Heart right ventricle (tissue), 16 donors: ENCODE data around the gene EWSR1. TPM values are rescaled to one million over a fixed set of nuclear protein-coding genes. Genes with fewer than 3 reads are reported as not detected.

Experiments used
- ATAC-seq, 8 donors: fragments of 200-7000 bp; cut with Tn5 transposase; one replicate each; pipeline ENCODE4 v1.9.1; 2020; ENCODE audit warnings: mild to moderate bottlenecking in 8 of 8, moderate library complexity in 8 of 8, moderate number of reproducible peaks in 1 of 8
- DNase-seq, 2 donors: peaks; one replicate each; pipeline ENCODE4 v3.0.0-alpha.2; 2020
- H3K27ac ChIP-seq, 10 donors: fragments of 200-600 bp; sonication (generic) in 2 of 10; one replicate each; pipeline versions ENCODE4 v1.5.0 to v1.8.0; 2020 to 2022; ENCODE audit warnings: mild to moderate bottlenecking in 3 of 10
- H3K27me3 ChIP-seq, 7 donors: fragments of 200-600 bp; one replicate each; pipeline ENCODE4 v1.8.0; 2021 to 2022; ENCODE audit warnings: mild to moderate bottlenecking in 2 of 7
- H3K36me3 ChIP-seq, 9 donors: fragments of 200-600 bp; sonication (generic) in 1 of 9; one replicate each; pipeline versions ENCODE4 v1.5.0 to v1.8.0; 2020 to 2022; ENCODE audit warnings: mild to moderate bottlenecking in 2 of 9
- H3K4me1 ChIP-seq, 9 donors: fragments of 200-600 bp; sonication (generic) in 1 of 9; one replicate each; pipeline versions ENCODE4 v1.5.0 to v1.8.0; 2020 to 2022; ENCODE audit warnings: mild to moderate bottlenecking in 4 of 9
- H3K4me3 ChIP-seq, 10 donors: fragments of 200-600 bp; sonication (generic) in 2 of 10; one replicate each; pipeline versions ENCODE4 v1.5.0 to v1.8.0; 2020 to 2022; ENCODE audit warnings: mild to moderate bottlenecking in 7 of 10, moderate library complexity in 2 of 10
- H3K9me3 ChIP-seq, 11 donors: fragments of 200-600 bp in 10 of 11; sonication (generic) in 2 of 11; one replicate each; pipeline versions ENCODE4 v1.5.0 to v1.8.0; 2013 to 2022; ENCODE audit warnings: mild to moderate bottlenecking in 2 of 11, control low read depth in 1 of 11, moderate library complexity in 1 of 11
- CTCF ChIP-seq, 9 donors: fragments of 200-600 bp; sonication (generic) in 2 of 9; IDR thresholded peaks; one replicate each; pipeline versions ENCODE4 v1.5.0 to v1.8.0; 2021 to 2022; ENCODE audit warnings: antibody characterized with exemption in 9 of 9, mild to moderate bottlenecking in 5 of 9, moderate library complexity in 1 of 9
- WGBS, 2 donors: extraction: QIAGEN DNeasy Blood & Tissue Kit; methylation state at CpG; one replicate each; pipeline ENCODE4 v1.1.7; 2013; ENCODE audit warnings: inconsistent platforms in 1 of 2; 5-methylcytosine and 5-hydroxymethylcytosine counted together
- intact Hi-C, 10 donors: fragments of 100-400 bp; cut with DNase I; formaldehyde crosslinking; loops; one replicate each; pipeline versions ENCODE4 v1.11.1 to v1.14.2; 2022
- polyA plus RNA-seq, 2 donors: library from polyadenylated mRNA; stranded (reverse); fragments of 200-250 nt; gene quantifications; one replicate each; pipeline ENCODE4 v1.2.3, GENCODE V29; 2013
- total RNA-seq, 10 donors: library from RNA; stranded (reverse); fragmentation: NEBNext Ultra II Directional in 3 of 10; extraction: Animal tissue kit (Norgen Biotek cat#: 25700) in 3 of 10; gene quantifications; one replicate each; pipeline versions ENCODE4 v1.2.1 to v1.2.4, GENCODE V29; 2021 to 2023
- donor health status: Arrhythmogenic right ventricular cardiomyopathy.
- donor health status: ischemic (EF 13 %, LVEDD 7.1; RV severe dilation, severe dysfunction).
- donor health status: healthy with polysubstance abuse.
- donor health status: DM: no; HTN: yes; CAD: no.
- donor health status: DM: no; HTN: no; CAD: no.
- donor health status: ischemic (EF 25% LVEDD 6.9; RV normal size, moderate dysfunction).
- donor health status: ischemic (EF 25% LVEDD 5.7; RV mildly dilated, moderate dysfunction).
- donor health status: healthy.
- donor health status: DM: yes; HTN: yes; CAD: no.
- donor health status: Ischemic cardiomyopathy.
- donor health status: ischemic (EF 35%, LVEDD 5.7; RV mildly dilated, moderate dysfunction).
- donor health status: nonischemic (EF 11% LVEDD 7.7; RV severe dilation, severe dysfunction).
- donor health status: DM: yes; HTN: yes; CAD: no.
- donor health status: PGD.
- donor health status: ischemic (EF 29% LVEDD 5.4; RV normal size, mild dysfunction).
- donor health status: nonischemic (EF 23%, LVEDD 6.1; RV moderate dilation, normal function).

The EWSR1 gene
- total and polyA plus RNA-seq, 12 donors = 105 to 153 (median 137) TPM

- no peak for ATAC-seq
- Histone ChIP-seq H3K27me3 (no peaks in the 10 kb centered on the region), H3K9me3 (no peaks in the 10 kb centered on the region), H3K4me1 (peaks cover 13 to 72% (median 62%) of the 10 kb centered on the region in 9 donors), H3K27ac (peak overlapping the region in 9 of 10 donors; percentile 98 to 100 (median 99)), H3K4me3 (peak overlapping the region; percentile 71 to 98 (median 82)), H3K36me3 (peaks cover 0 to 64% (median 25%) of the 10 kb centered on the region in 9 donors)
- 0 to 1% methylated on average over 14 of the region's 14 CpGs for WGBS, 2 donors
- intact Hi-C loops = loop anchor here in 3 of 10 donors (2.0 to 5.0 kb wide), 2 partner anchors 38 kb away; partner anchors contain the start of gene GAS2L1 (in 3 of the 3)
- TF ChIP-seq CTCF (IDR thresholded peaks at IDR 0.05) = no peak
- DNase-seq = no peak
These were observed 1.1 kb downstream of the EWSR1 start for GRCh38 chr22:29269230-29269604.

GRCh38 chr22:29269731-29270474, 1.8 kb downstream of the EWSR1 start:
- peaks cover 13 to 78% (median 62%) of the 10 kb centered on the region in 9 donors for H3K4me1 ChIP-seq
- H3K4me3 ChIP-seq = peak overlapping the region; percentile 71 to 98 (median 82)
- H3K27me3 ChIP-seq = no peaks in the 10 kb centered on the region
- WGBS, 2 donors = 8 to 10% methylated on average over 13 of the region's 13 CpGs
- peaks cover 0 to 64% (median 29%) of the 10 kb centered on the region in 9 donors for H3K36me3 ChIP-seq
- intact Hi-C loops = loop anchor here in 4 of 10 donors (2.0 to 10.0 kb wide), 3 partner anchors 37 to 55 kb away; partner anchors contain the start of gene GAS2L1 (in 3 of the 4)
- no peak for DNase-seq
- no peaks in the 10 kb centered on the region for H3K9me3 ChIP-seq
- no peak for TF ChIP-seq CTCF (IDR thresholded peaks at IDR 0.05)
- ATAC-seq = no peak
- peak overlapping the region in 8 of 10 donors; percentile 98 to 100 (median 99) for H3K27ac ChIP-seq

GRCh38 chr22:29270475-29271271, 2.6 kb downstream of the EWSR1 start:
- 15 to 16% methylated on average over 9 of the region's 9 CpGs for WGBS, 2 donors
- TF ChIP-seq CTCF (IDR thresholded peaks at IDR 0.05) = no peak
- Histone ChIP-seq H3K27ac (peak overlapping the region in 7 of 10 donors; percentile 8 to 100 (median 99)), H3K27me3 (no peaks in the 10 kb centered on the region), H3K36me3 (peaks cover 0 to 64% (median 30%) of the 10 kb centered on the region in 9 donors), H3K9me3 (no peaks in the 10 kb centered on the region), H3K4me1 (peaks cover 13 to 86% (median 69%) of the 10 kb centered on the region in 9 donors), H3K4me3 (peak overlapping the region in 9 of 10 donors; percentile 71 to 98 (median 84))
- intact Hi-C loops = loop anchor here in 1 of 10 donors (10.0 kb wide), 1 partner anchor 56 kb away; no protein-coding TSS in a partner anchor
- no peak for ATAC-seq
- DNase-seq = no peak

- H3K9me3 ChIP-seq = no peaks in the 10 kb centered on the region
- no peak overlapping the region for H3K27ac ChIP-seq
- no peaks in the 10 kb centered on the region for H3K27me3 ChIP-seq
- intact Hi-C loops = loop anchor here in 1 of 10 donors (10.0 kb wide), 1 partner anchor 58 kb away; no protein-coding TSS in a partner anchor
- H3K4me1 ChIP-seq = peaks cover 9 to 79% (median 65%) of the 10 kb centered on the region in 9 donors
- H3K4me3 ChIP-seq = no peak overlapping the region
- peaks cover 0 to 80% (median 48%) of the 10 kb centered on the region in 9 donors for H3K36me3 ChIP-seq
- ATAC-seq = no peak
- no peak for DNase-seq
- WGBS, 2 donors = 70 to 78% methylated on average over 2 of the region's 2 CpGs
- no peak for TF ChIP-seq CTCF (IDR thresholded peaks at IDR 0.05)
These were observed 4.6 kb downstream of the EWSR1 start for GRCh38 chr22:29272624-29273023.
